Fibroblast of skin of back (primary cell): Measurements from ENCODE around the gene DACH1.

ENCODE experiments used
- DNase-seq: peaks from one replicate; pipeline ENCODE4 v3.0.0-alpha.2; 2013

Gene DACH1

DNA sequence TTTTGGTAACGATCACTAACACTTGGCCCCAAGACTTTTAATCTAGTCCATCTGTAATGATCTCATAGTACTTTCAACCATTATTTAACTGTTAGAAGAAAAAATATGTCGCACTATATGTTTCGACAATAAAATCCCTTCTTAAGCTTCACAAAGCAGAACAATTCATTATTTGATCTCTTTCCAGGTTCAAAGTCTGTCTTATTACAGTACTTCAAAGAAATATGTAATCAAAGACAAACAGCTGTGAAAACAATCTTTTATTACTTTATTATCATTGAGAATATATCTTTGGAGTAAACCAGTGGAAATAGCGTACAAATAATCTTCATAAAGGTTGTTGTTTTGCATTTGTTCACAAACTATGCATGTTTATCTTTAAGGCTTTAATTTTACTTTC is 93.5 kb downstream of the DACH1 start:
- no peak for DNase-seq

DNA sequence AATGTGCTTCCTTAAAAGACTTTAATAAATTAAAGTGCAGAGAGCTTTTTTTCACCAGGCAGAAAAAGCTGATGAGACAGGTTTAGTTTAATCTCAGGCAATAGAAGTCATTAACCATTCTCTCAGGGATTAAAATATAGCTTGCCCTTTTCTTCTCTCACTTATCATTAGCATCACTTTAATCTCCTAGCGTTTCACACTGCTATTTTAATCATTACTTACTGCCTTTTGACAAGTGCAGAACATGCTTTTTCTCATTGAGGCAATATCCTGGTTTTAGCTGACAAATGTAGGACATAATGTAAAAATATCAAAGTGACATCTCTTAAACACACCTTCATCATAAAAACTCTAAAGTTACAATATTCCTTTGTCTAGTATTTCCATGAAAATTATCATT is 94.6 kb downstream of the DACH1 start:
- no peak for DNase-seq

- no peak for DNase-seq
These were observed 95.9 kb downstream of the DACH1 start for GRCh38 chr13:71771144-71771543.

- no peak for DNase-seq
These were observed 96.3 kb downstream of the DACH1 start for GRCh38 chr13:71770710-71771109.

DNA sequence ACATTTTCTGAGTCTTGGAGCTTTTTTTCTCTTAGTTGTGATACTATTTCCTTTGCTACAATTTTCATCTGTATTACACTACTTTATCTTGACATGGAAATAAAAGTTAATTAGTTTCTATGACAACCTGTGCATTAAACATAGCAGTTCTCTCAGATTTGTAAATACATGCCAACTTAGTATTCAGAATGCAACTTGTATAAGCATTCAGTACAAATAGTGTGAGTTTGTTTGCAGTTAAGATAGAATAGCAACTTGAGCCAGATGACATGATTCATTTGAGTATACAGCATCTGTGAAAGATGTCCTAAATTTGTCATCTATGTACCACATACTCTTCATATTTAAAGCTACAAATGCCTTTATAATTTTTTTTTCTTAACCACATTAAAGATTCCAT is 98.1 kb downstream of the DACH1 start:
- no peak for DNase-seq

GRCh38 chr13:71759651-71760511 is 107.1 kb downstream of the DACH1 start:
- no peak for DNase-seq

- no peak for DNase-seq
These were observed 108.2 kb downstream of the DACH1 start for GRCh38 chr13:71758828-71759227.

DNA sequence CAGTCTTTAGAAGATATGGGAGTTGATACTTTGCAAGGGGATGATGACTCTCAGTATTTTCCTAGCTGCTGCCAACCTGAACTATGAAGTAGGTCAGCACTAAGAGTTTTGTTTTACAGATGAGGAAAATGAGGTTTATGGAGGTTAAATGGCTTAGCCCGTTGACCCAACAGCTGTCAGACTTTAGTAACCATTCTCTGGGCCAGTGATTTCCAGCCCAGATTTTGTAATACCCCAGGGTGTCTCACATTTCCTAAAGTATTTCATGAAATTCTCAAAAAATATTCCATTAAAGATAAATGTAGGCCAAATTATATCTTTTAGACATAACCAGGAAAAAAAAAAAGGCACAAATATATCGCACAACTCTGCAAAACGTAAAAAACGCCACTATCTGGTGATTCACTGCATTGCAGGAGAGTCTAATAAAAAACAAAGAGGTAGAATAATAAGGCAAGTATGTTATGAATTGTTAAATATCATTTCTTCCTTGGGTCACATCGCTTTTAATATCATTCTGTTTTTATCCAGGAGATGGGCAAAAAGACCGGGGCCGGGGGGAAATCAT is 112.5 kb downstream of the DACH1 start:
- no peak for DNase-seq

DNA sequence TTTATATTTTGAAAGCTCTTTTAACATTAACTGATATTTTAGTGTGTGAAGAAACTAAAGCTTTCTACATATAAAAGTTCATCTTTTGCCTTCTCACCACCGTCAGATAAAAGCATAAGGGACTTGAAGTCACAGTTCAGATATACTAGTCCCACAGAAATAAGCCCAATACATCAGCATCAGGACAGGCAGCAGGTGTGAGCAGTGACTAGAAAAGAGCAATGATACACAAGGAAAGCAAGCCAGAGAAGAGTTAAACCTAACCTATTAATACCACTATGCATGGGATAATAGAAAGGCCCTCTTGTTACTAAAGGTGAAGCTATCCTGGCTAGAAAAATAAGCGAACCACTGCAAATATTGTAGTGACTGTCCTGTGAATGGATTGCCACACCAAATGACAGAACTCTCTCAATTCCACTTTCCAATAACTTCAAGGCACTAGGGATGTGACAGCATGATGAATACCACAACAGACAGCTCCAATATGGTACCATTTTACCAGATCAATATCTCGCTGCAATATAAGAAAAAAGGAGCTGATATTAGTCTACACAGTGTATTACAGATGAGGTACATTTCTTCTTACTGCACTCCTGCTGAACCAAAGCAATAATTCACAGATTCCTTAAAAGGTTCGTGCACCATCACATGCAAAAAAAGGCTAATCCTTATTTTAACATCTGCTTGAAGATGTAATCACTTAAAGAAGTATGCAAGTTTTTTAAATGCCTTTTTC is 114.1 kb downstream of the DACH1 start:
- no peak for DNase-seq

- DNase-seq = no peak
These were observed 115.9 kb downstream of the DACH1 start for GRCh38 chr13:71751073-71751472.

DNA sequence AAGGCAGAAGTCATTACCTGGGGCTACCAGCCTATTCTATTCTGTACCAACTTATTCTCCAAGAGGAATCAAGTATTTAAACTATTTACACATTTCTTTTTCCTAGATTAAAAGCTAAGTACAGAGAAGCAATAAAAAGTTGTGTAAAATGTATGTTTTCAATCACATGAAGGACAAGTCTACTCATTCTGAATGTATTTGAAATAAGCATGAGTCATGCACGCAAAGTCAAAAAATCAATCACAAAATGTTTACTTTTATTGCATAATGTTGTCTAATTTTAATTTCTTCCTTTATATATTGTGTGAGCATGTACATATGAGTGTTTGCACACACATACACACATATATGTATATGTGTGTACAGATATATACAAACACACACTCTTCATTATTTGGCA is 136.7 kb downstream of the DACH1 start:
- no peak for DNase-seq

DNA sequence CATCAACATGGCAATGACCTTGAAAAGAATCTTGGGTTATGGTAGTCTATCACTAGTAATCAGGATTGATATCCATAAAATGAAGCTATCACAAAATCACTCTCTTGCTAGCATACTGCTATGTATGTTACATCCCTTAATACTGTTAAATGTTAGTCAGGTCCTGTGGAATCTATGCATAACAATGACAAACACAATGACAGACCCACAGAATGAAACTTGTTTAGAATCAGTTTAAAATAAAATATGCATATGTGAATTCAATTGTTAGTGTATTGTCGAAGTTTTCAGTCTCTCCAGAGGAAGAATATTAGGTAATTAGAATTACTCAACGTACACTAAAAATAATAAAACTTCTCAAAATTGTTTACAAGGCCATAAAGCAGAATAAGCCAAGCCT is 137.6 kb downstream of the DACH1 start:
- DNase-seq = no peak

DNA sequence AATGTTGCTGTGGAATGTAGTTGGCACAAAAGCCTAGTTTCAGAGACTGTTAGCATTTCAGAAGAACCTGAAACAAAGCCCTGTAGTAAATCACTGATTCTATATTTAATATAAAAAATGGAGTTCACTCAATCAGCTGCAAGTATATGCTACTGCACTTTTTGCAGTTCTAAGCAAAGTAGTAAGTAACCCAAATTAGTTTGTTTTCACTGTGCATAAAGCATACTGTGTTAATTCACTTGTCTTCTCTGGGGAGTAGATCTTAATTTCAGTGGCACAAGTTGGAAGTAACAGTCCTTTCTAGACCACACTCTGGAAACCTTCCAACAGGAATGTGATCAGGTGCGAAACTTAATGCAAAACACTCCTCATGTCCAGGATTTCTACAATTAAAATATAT is 139.3 kb downstream of the DACH1 start:
- DNase-seq = no peak

DNA sequence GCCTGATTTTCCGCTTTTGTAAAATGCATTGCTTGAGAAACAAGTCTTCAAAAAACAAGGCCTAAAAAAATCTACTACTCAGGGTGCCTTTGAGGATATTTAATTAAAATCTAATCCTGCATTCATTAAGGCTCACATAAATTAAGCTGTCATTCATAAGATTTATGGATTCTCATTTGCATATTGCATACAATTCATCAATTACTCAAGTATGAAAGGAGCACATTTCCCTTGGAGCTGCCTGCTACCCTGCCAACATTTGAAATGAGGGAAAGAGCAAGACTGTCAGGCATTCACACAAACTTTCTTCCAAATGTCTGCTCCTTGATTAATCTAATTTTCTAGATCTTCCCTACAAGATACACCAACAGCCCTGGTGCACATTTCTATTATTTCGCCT is 140.0 kb downstream of the DACH1 start:
- DNase-seq = no peak

DNA sequence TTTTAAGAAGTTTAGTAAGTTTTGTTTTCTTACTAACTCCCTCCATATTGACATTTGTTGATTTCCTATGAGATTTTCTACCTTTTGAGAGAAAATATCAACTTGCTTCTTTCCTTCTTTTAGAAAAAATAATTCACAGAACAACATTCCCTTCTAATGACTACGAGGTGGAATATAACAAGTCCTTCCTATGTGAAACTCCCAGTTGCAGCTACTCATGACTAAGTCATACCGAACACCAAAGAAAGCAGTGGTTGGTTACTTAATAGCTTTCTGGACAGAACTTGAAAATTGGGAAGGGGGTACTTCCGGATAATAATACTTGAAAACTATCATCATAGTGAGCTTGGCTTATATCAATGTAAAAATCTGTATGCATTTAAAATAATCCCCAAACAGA is 144.8 kb downstream of the DACH1 start:
- peak; percentile 2 for DNase-seq

GRCh38 chr13:71721104-71721503 is 145.9 kb downstream of the DACH1 start:
- no peak for DNase-seq

- no peak for DNase-seq
These were observed 148.1 kb downstream of the DACH1 start for GRCh38 chr13:71718931-71719330.

- no peak for DNase-seq
These were observed 152.1 kb downstream of the DACH1 start for GRCh38 chr13:71714802-71715375.

DNA sequence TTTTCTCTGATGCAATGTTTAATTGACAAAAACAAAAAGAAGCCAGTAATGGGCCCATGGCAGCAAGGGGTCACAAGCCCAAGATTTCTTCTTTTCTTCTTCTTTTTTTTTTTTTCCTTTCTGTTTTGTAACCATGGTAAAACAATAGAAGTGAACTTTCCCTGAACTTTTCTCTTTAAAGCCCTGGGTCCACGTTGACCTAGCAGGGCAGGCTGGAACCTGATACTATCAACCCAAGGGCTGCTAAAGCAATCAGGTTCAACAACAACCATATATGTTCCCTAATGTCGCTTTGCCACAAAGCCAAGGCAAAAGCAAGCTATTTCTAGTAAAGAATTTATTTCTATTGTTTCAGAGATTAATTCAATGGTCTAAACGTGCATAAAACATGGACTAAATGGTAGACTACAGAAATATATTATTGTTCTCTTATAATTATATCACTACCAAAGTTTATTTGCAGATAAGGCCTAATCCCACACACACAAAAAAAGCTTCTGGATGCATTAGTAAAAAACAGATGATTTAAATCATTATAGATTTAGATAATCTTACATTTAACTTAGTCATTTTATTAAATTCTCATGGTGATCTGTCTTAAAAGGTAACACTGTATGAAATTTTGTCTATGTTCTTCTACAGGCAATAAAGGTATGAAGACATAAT is 153.9 kb downstream of the DACH1 start:
- DNase-seq = no peak

GRCh38 chr13:71704656-71705055 is 162.3 kb downstream of the DACH1 start:
- no peak for DNase-seq

DNA sequence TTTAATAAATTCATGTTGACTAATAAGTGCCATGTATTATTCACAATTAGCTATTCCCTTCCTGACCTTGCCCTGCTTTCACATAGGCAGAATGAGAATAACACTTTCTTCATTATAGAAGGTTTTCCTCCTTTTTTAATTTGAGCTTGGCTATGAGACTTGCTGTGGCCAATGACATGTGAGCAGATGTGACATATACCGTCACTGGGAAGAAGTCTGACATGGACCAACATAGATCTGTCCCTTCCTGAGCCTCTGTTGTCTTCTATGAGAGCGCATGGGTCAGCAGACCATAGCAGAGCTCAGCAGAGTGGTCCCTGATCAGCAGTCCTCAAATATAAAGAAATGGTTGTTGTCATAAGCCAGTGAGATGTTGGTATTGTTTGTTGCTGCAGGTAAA is 163.9 kb downstream of the DACH1 start:
- DNase-seq = no peak

DNA sequence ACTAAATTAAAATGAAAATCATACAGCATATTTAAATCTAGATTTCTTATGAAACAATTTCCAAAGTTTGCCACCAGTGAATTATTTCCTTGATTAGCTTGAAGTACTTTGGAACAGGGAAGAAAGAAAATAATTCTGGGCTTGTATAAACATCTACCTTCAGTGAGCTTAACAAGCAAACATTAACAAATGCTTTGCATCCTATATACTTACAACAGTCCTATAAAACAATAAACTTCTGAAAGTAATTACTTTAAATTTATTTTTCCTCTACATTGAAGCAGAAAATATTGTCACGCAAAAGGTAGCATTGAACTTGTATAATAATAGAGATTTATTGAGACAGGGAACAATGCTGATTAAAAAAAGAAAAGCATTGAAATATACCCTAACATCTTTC is 164.8 kb downstream of the DACH1 start:
- DNase-seq = no peak

DNA sequence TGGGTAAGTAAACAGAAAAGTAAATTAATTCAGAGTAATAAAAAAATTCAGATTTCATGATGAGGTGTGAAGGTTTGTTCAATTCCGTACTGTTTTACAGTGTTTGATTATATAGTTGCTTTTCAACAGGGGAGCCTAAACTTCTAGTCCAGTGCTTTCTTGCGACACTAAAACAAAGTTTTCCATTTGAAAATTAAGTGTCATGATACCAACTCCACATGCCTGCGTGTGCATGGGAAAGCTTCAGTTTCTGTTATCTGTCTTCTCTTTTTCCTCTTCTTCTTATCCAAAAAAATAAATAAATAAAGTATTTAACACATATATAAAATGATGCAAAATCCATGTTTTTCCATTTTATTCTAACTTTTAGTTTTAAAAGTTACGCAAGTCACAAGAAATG is 165.3 kb downstream of the DACH1 start:
- DNase-seq = no peak
